GM19455 (cell line): ENCODE data around the gene DIPK1B.

Experiments used
- ATAC-seq: cut with Tn5 transposase; IDR thresholded peaks from one replicate; pipeline ENCODE4 v1.9.1; 2021; ENCODE audit not compliant: unreplicated experiment

The DIPK1B gene

DNA sequence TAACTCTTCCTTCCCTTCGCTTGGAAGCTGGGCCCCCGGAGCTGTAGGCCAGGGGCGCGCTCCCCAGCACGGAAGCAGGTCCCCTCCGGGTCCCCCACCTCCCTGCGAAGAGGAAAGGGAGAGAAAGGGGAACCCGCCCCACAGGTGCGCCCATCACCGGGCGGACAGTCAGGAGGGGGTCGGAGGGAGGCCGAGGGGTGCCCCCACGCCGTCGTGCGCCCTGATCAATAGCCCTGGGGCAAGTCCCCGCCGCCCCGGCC lies 25.9 kb upstream of the DIPK1B start:
- peak; percentile 24 for ATAC-seq

- peak; percentile 50 for ATAC-seq
Measured at GRCh38 chr9:136686794-136687711, 25.3 kb upstream of the DIPK1B start, which contains the start of gene AGPAT2. TSS of gene AGPAT2 (minus strand) at chr9:136687457. CDS start at chr9:136687357, 100 bp downstream.

- no peak for ATAC-seq
Measured at GRCh38 chr9:136687721-136688223, 24.6 kb upstream of the DIPK1B start.

GRCh38 chr9:136688274-136689107 lies 23.9 kb upstream of the DIPK1B start:
- ATAC-seq, result no peak

GRCh38 chr9:136689108-136689460 lies 23.3 kb upstream of the DIPK1B start:
- no peak for ATAC-seq

DNA sequence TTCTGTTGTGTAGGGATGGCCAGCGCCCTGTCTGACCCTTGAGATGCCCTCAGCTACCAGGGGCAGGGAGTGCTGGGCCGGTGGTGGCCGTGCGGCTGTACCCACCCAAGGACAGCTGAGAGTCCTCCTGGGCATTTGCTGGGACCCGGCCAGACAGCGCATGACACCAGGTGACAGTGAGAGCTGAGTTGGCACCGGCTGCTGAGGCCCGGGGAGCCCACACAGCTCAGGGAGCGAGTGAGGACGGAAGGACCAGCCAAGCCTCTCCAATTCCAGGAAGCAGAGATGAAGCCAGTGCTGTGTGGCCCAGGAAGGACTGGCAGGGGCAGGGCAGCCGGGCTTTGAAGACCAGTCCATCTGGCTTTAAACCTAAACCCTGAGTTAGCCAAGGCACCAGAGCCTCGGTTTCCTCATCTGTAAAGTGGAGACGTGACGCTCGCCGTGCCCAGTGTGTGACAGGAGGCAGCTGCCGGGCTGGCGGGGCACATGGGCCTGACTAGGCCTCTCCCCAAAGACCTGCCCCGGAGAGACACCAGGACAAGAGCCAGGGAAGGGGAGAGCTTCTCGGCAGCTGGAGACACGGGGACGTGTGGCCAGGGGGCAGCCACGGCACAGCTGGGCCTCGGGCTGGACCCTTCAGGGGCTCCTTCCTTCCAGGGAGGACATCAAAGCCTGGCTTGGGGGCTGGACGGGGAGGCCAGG lies 22.1 kb upstream of the DIPK1B start:
- ATAC-seq, result no peak

DNA sequence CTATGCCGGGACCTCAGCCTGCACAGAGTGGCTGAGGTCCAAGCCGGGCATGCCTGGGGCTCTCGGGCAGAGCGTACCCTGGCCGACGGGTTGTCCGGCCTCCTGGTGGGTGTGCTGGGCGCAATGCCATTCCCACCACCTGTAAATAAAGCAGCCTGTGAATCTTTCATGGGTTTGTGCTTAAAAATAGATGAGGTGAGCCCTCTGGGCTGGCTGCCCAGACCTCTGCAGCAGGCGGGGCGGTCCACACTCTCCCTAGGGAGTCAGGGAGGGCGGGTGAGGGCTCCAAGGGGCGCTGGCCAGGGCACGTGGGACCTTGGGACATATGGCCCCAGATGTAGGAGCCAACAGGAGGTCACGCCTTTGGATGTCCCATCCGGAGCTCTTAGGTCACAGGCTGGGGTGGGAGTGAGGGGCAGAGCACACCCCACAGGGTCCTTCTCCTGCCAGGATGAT lies 21.5 kb upstream of the DIPK1B start:
- ATAC-seq, result no peak

GRCh38 chr9:136691316-136692184 lies 20.8 kb upstream of the DIPK1B start:
- ATAC-seq, result no peak

GRCh38 chr9:136692185-136693134 lies 19.9 kb upstream of the DIPK1B start:
- ATAC-seq, result no peak

GRCh38 chr9:136693135-136693489 lies 19.3 kb upstream of the DIPK1B start:
- no peak for ATAC-seq

- no peak for ATAC-seq
Measured at GRCh38 chr9:136693490-136694162, 18.7 kb upstream of the DIPK1B start.

GRCh38 chr9:136694163-136694871 lies 18.1 kb upstream of the DIPK1B start:
- ATAC-seq, result no peak

DNA sequence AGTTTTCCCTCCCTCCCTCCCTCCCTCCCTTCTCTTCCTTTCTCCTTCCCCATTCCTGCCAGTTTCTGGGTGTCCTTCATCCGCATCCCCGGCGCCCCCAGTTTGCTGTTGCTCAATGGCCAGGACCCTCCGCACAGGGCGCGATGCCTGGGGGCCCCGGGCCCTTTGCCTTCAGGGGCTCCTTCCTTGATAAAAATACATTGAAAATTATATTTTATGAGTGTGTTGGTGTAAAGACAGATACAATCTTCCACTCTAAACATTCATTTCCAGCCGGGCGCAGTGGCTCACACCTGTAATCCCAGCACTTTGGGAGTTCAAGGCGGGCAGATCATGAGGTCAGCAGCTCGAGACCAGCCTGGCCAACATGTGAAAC lies 17.5 kb upstream of the DIPK1B start:
- ATAC-seq, result no peak

DNA sequence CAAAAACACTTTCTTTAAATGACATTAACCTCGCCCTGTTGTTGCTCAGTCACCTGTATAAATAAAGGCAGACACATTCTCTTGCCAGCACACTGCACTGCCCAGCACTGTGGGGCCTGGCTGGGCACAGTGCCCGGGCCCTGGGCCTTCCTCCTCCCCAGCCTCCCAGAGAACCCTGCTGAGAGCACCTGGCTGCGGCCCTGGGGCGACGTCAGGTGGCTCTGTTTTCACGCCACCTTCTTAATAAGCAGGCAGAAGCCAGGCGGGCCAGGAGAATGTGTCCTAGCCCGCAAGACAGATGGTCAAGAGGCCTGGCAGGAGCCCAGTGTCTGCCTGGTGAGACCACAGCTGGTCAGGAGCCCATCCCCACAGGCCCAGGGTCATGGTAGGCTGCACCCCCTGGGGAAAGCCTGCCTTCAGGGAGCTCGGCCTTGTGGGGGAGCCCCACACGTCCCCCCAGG lies 16.9 kb upstream of the DIPK1B start:
- no peak for ATAC-seq

GRCh38 chr9:136695955-136696354 lies 16.4 kb upstream of the DIPK1B start:
- ATAC-seq, result no peak

DNA sequence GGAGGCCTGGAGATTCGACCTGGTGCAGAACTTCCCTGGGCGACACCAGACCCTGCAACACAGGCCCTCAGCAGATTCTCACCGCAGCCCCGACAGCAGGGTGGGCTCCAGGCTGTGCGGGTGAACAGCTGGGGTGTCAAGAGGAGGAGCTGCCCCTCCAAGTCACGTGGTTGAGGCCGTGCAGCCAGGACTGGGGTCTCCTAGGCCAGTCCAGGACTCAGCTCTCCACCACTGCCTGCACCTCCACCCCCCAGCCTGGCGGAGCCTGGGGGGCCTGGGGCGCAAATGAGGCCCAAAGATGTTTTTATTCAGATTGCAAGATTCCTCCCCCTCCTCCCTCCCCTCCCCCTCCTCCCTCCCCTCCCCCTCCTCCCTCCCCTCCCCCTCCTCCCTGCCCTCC lies 15.9 kb upstream of the DIPK1B start:
- ATAC-seq, result no peak

DNA sequence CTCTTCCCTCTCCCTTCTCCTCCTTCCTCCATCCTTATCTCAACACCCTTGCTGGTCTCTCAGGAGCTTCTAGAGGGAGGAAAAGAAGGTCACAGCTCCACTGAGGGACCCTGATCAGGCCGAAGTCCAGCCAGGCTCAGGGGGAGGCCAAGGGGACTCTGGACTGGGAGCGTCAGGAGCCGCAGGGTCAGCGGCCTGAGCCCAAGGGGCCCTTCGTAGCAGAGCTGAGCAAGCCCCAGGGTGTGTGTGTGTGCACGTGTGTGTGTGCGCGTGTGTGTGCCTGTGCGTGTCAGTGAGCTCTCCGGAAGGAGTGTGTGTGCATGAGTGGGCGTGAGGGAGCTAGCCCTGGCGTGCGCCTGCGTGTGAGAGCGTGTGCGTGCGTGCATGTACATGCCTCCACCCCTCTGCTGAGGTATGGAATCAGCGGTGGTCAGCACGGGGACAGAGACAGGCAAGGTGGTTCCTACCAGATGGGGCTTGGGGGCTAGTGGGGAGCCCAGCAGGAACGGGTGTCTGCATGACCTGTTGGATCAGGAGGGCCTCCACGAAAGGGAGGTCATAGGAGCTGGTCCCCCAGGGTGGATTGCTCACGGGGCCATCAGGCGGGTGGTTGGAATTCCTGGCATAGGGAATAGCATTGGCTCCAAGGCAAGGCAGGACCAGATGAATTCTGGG lies 15.1 kb upstream of the DIPK1B start:
- ATAC-seq, result no peak
